GM18867 (cell line): ENCODE data around the gene STAG1.
"Not testable (repeated sequence)": the region's sequence is repeated elsewhere in the genome, so short reads cannot be mapped to it uniquely, and the experiment has no call there.

ENCODE experiments used
- ATAC-seq: cut with Tn5 transposase; IDR thresholded peaks from one replicate; pipeline ENCODE4 v1.9.1; 2021; ENCODE audit warnings: mild to moderate bottlenecking, moderate library complexity; ENCODE audit not compliant: unreplicated experiment

The STAG1 gene

DNA sequence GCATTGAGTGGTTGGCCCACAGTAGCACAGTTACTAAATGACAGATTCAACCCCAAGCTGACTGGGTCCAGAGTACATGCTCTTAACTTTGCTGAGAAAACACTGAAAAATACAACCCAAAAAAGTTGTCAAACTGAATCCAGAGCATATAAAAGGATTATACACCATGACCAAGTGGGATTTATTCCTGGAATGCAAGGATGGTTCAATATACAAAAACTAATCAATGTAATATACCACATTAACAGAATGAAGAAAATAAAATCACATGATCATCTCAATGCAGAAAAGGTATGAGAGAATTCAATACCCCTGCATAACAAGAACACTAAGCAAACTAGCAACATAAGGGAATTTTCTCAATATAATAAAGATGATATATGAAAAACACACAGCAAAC, 98.5 kb downstream of the STAG1 start:
- no peak for ATAC-seq

- no peak for ATAC-seq
Measured at GRCh38 chr3:136651581-136651980, 100.6 kb downstream of the STAG1 start.

DNA sequence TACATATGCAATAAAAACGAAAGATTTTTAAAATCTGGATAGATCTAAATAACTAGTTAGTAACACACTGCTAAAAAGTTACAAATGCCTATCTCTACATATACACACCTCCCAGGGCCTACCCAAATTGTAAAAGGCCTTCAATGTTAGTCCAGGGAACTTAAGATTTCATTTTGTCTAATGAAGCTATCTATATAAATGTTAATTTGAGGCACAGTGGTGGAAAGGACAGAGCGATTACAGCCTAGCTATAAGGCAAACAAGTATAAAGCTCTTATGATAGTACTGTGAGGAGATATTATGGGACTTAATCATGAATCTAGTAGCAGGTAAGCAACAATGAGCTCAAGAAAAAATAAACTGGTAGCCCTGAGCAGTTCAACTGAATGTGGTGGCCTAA, 101.7 kb downstream of the STAG1 start:
- no peak for ATAC-seq

GRCh38 chr3:136645915-136646314, 106.3 kb downstream of the STAG1 start:
- ATAC-seq = no peak

DNA sequence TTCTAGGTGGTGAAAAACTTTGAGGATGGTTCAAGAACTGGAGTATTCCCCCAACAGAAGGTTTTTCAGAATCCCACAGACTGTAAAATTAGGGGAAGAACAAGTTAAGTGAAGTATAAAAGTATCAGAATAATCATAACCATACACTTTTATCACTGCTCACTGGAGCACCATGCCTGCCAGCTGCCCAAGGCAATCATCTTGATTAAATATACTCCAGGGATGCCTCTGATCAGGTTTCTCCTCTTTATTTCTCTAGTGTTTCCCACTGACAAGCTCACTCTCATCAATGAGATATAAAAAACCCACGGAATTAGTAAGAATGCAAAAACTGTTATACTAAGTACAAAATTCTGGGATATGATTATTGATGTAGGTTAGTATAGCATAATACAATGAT, 108.0 kb downstream of the STAG1 start:
- ATAC-seq = no peak

GRCh38 chr3:136643380-136643779, 108.8 kb downstream of the STAG1 start:
- ATAC-seq = not testable (repeated sequence)

DNA sequence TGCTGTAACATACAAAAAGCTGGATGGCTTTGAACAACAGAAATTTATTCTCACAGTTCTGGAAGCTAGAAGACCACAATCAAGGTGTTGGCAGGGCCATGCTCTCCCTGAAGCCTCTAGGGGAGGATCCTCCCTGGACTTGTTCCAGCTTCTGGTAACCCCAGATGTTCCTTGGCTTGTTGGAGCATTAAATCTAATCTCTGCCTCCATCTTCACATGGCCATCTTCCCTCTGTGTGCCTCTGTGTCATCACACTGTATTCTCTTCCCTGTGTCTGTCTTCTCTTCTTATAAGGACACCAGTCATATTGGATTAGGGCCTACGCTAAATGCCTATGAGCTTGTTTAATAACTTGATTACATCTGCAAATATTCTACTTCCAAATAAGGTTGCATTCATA, 109.5 kb downstream of the STAG1 start:
- ATAC-seq = no peak

- no peak for ATAC-seq
Measured at GRCh38 chr3:136639069-136639468, 113.1 kb downstream of the STAG1 start.

GRCh38 chr3:136637176-136637575, 115.0 kb downstream of the STAG1 start:
- no peak for ATAC-seq

DNA sequence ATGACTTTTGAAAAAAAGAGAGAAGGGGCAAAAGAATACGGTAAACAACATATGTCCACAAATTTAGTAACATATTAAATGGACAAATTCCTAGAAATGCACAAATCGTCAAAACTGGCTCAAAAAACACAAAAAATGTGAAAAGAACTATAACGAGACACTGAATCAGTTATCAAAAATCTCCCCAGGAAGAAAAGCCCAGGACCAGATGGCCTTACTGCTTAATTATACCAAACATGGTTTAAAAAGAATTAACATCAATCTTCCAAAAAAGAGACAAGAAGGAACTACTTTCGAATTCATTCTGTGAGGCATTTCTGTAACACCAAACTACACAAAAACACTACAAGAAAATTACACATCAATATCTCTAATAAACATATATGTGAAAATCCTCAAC, 117.4 kb downstream of the STAG1 start:
- no peak for ATAC-seq

DNA sequence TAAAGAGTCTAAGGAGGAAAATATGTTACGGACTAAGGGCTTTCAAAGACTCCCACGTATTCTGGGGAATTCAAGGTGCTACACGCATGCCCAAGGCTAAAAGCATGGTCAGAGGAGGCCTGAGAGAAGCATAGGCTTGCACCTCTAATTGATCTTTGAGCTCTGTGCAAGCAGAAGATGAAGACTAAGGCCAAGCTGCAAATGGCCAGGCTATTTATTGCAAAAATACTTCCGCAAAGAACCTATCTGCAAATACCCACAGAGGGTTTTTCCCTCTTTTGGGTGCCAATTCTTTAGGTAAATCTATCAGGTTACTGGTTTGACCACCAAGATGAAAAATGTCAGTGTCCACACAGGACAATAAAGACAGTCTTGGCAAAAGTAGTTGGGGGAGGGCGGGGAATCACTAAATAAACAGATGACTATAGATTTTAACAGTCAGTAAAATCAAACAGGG, 119.5 kb downstream of the STAG1 start:
- ATAC-seq = no peak

GRCh38 chr3:136631424-136631823, 120.8 kb downstream of the STAG1 start:
- no peak for ATAC-seq

- no peak for ATAC-seq
Measured at GRCh38 chr3:136630915-136631314, 121.3 kb downstream of the STAG1 start.

DNA sequence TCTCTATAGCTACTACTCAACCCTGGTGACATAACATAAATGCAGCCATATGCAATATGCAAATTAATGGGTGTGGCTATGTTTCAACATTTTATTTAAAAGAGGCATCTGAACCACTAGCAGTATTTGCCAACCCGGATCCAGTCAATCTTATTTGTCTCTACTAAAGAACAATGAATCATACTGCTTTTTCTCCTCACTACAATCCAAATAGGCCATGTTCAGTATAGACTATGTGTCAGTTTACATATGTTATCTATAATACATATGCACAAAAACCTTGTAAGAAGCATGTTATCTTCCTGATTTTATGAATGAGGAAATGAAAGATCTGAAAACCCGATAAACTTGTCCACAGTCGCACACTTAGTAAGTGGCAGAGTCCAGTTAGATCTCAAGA, 125.7 kb downstream of the STAG1 start:
- no peak for ATAC-seq

- no peak for ATAC-seq
Measured at GRCh38 chr3:136624894-136625815, 127.0 kb downstream of the STAG1 start.

DNA sequence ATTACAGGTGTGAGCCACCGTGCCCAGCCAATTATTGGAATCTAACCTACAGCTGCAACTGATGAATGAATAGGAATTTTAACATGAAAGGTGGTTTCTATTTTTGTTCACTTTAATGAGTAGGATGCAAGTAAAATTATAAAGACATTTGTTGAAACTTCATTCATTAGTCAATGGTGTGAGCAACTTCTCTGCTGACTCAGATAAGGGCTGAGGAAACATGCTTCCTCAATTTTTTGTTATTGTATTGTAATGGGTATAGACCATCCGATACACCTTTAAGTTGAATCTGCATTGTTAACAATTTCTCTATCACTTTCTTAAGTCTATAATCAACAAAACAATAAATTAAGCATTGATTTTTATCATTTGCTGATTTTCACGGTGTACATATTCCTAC, 127.8 kb downstream of the STAG1 start:
- ATAC-seq = no peak

GRCh38 chr3:136621628-136622027, 130.6 kb downstream of the STAG1 start:
- no peak for ATAC-seq

DNA sequence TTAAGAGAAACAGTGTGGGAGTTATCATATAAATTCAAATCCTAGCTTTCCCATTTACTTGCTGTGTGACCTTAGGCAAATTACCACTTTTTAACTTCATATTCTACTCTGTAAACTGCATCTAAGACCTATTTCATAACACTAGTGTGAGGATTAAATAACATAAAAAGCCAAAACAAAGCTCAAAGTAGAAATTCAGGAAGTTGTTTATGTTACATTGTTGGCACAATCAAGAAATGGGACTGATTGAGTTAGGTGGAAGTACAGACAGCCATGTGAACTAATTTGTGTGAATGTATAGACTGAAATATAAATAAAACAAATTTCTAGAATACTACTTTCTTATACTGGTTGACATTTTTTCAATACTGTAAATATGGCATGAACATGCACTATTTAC, 131.7 kb downstream of the STAG1 start:
- ATAC-seq = no peak

DNA sequence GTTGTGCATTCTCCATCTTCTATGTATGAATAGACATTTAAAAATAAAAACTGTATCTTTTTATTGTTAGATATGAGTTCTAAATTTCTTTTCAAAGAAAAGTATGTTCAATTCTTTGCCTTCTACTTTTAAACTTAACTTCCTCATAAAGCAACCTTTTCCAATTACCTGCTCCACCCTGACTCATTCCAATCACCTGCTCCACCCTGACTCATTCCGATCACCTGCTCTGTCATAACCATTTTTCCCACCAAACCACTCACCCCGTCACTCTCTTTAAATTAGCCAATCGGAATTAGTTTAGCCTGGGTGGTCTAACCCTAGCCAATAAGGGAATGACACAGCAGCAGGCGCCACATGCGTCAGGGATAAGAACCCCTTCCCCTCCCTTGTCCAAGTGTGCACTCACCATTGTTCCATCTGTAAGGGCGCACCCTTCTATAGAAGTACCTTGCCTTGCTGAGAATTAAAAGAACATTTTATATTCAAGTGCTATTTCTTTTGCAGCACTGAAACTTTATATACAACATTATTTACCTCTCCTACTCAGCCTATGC, 134.1 kb downstream of the STAG1 start:
- not testable (repeated sequence) for ATAC-seq

DNA sequence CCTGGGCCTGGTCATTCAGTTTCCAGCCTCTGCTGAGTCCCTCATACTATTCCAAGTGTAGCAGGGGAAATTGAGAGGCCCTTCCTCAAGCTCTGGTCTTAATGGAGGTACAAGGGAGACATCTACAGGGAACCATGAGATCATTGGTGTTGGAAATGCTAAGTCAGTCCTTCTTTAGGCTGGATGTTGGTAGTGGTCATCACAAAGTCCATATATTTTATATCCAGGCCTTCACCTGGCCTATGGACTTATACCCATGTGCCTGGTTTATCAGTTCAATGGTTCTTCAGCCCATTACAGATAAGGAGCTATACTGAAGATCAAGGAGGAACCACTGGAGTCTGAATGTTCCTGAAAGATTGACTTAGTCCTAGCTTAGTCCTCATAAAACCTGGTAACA, 135.0 kb downstream of the STAG1 start:
- no peak for ATAC-seq

DNA sequence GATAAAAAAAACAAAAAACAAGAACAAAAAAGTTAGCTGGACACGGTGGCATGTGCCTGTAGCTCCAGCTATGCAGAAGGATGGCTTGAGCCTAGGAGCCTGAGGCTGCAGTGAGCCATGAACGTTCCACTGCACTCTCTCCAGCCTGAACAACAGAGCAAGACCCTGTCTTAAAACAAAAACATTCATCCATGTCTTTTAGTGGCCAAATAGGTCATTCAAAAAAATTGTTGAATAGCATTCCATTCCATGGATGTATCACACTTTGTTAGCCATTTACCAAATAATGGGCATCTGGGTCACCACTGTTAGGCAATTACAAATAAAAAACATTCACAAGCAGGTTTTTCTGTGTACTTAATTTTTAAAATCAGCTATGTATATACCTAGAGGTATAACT, 139.7 kb downstream of the STAG1 start:
- no peak for ATAC-seq

DNA sequence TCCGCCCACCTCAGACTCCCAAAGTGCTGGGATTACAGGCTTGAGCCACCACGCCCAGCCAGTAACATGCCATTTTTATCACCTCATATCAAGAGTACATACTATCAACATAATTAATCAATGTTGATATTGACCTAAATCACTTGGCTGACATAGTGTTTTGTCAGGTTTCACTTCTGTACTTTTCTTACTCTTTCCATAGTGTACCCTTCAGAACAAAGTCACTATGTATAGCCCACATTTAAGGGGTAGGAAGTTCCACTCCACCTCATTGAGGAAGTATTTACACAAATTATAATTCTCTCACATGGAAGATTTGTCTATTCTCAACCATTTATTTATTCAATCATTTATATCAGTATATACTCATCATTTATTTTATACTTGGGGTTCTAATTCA, 145.2 kb downstream of the STAG1 start:
- ATAC-seq = no peak
